Panc1 (cell line): ENCODE results near the gene TWIST2. TPM values are rescaled to one million over a fixed set of nuclear protein-coding genes. Genes with fewer than 3 reads are reported as not detected.

Experiments used
- ATAC-seq: fragments of 200-7000 bp; cut with Tn5 transposase; 2 replicates; pipeline ENCODE4 v1.9.1; 2020; ENCODE audit warnings: mild to moderate bottlenecking, moderate library complexity
- BruUV-seq: library from RNA; stranded (reverse); fragments of 400-500 nt; replicated peaks from 2 replicates; lab custom pipeline; 2021; lab: Mats Ljungman, UMichigan
- CTCF ChIA-PET: fragments of 300-600 bp; sonication (Branson Sonifier 250); formaldehyde crosslinking; loops from one replicate; lab custom pipeline; 2022; ENCODE audit warnings: antibody characterized with exemption; lab: Charles Lee
- POLR2A ChIA-PET: fragments of 300-600 bp; sonication (Branson Sonifier 250); formaldehyde crosslinking; loops from one replicate; lab custom pipeline; 2022; ENCODE audit warnings: antibody characterized with exemption; lab: Charles Lee
- DNase-seq: peaks from one replicate; pipeline ENCODE4 v3.0.0-alpha.2; 2010; ENCODE audit warnings: low read depth, low spot score
- H3K27ac ChIP-seq: 2 replicates; pipeline ENCODE4 v1.5.1; 2011; ENCODE audit warnings: mild to moderate bottlenecking, low read length, inconsistent platforms
- H3K27me3 ChIP-seq: fragments of 200-500 bp; sonication (Bioruptor generic); 2 replicates; pipeline ENCODE4 v1.6.0; 2014; ENCODE audit warnings: low read length, inconsistent platforms; ENCODE audit not compliant: control insufficient read depth, insufficient read depth
- H3K36me3 ChIP-seq: fragments of 200-500 bp; sonication (Bioruptor generic); 2 replicates; pipeline ENCODE4 v1.5.1; 2014; ENCODE audit warnings: inconsistent platforms, mild to moderate bottlenecking, low read length, moderate library complexity; ENCODE audit not compliant: control insufficient read depth, insufficient read depth
- H3K4me1 ChIP-seq: 2 replicates; pipeline ENCODE4 v1.5.1; 2011; ENCODE audit warnings: inconsistent platforms, mild to moderate bottlenecking, low read length, moderate library complexity; ENCODE audit not compliant: control insufficient read depth, insufficient read depth
- H3K4me3 ChIP-seq, 2 experiments: 2 replicates each; pipeline ENCODE4 v1.5.1; 2011 to 2012; ENCODE audit warnings: low read depth in 2 of 2, low read length in 2 of 2, mild to moderate bottlenecking in 2 of 2, inconsistent platforms in 1 of 2, moderate library complexity in 1 of 2
- H3K9me3 ChIP-seq: fragments of 200-500 bp; sonication (Bioruptor generic); 2 replicates; pipeline ENCODE4 v1.5.1; 2014; ENCODE audit warnings: low read depth, mild to moderate bottlenecking, inconsistent platforms, low read length, moderate library complexity; ENCODE audit not compliant: control insufficient read depth, insufficient read depth
- CTCF ChIP-seq: fragments of 450-650 bp; IDR thresholded peaks from 2 replicates; pipeline ENCODE4 v1.5.1; 2017; ENCODE audit warnings: mild to moderate bottlenecking
- POLR2AphosphoS5 ChIP-seq: IDR thresholded peaks from 2 replicates; pipeline ENCODE4 v1.6.1; 2012; ENCODE audit warnings: mild to moderate bottlenecking, low read depth, low read length, moderate library complexity
- REST ChIP-seq, 2 experiments: IDR thresholded peaks; 2 replicates each; pipeline ENCODE4 v1.6.1; 2011 to 2012; ENCODE audit warnings: low read depth in 2 of 2, control low read depth in 1 of 2, low read length in 1 of 2, mild to moderate bottlenecking in 1 of 2, moderate library complexity in 1 of 2; ENCODE audit not compliant: insufficient read depth in 1 of 2
- SIN3A ChIP-seq: IDR thresholded peaks from 2 replicates; pipeline ENCODE4 v1.6.1; 2012; ENCODE audit warnings: low read depth, mild to moderate bottlenecking, low read length, moderate library complexity, borderline replicate concordance; ENCODE audit not compliant: insufficient read depth
- TCF7L2 ChIP-seq: IDR thresholded peaks from 2 replicates; pipeline ENCODE4 v1.6.1; 2011; ENCODE audit warnings: mild to moderate bottlenecking, low read depth, low read length, inconsistent platforms
- in situ Hi-C: cut with HindIII; loops from 2 replicates; pipeline ENCODE4 v1.10.0; 2016; ENCODE audit warnings: low sequenced_read_pairs, low pct_unique_long_range_greater_than_20kb
- intact Hi-C: fragments of 100-400 bp; cut with micrococcal nuclease; formaldehyde crosslinking; loops from one replicate; pipeline ENCODE4 v1.10.0; 2022; ENCODE audit not compliant: unreplicated experiment
- total RNA-seq: library from RNA; stranded (reverse); gene quantifications from one replicate; pipeline ENCODE4 v1.2.1, GENCODE V29; 2021; ENCODE audit not compliant: unreplicated experiment

TWIST2 gene
- total RNA-seq, 1 experiment from 2014 or later = 4.2 TPM

GRCh38 chr2:238910751-238911351, 63.0 kb downstream of the TWIST2 start:
- ChIA-PET CTCF (no interaction called here), POLR2A (no interaction called here)
- Histone ChIP-seq H3K9me3 (no peaks in the 10 kb centered on the region), H3K4me1 (no peaks in the 10 kb centered on the region), H3K27me3 (no peaks in the 10 kb centered on the region), H3K4me3 (no peak overlapping the region), H3K27ac (no peak overlapping the region), H3K36me3 (no peaks in the 10 kb centered on the region)
- in situ Hi-C loops = no loop called here
- DNase-seq (no peak), ATAC-seq (no peak)
- TF ChIP-seq SIN3A (no peak), REST (IDR thresholded peaks at IDR 0.05; ENCODE audit: insufficient read depth in 1 of 2, low read depth in 2 of 2, low read length in 1 of 2) (no peak), TCF7L2 (no peak), CTCF (no peak), POLR2AphosphoS5 (no peak)
- intact Hi-C loops = no loop called here
- BruUV-seq = no TSS peak

- no peak overlapping the region for H3K27ac ChIP-seq
- no peaks in the 10 kb centered on the region for H3K27me3 ChIP-seq
- DNase-seq (no peak), ATAC-seq (no peak)
- TF ChIP-seq SIN3A (no peak), POLR2AphosphoS5 (no peak), REST (IDR thresholded peaks at IDR 0.05; ENCODE audit: insufficient read depth in 1 of 2, low read depth in 2 of 2, low read length in 1 of 2) (no peak), CTCF (no peak), TCF7L2 (no peak)
- CTCF ChIA-PET = no interaction called here
- BruUV-seq = no TSS peak
- no peak overlapping the region for H3K4me3 ChIP-seq
- in situ Hi-C loops (no loop called here), intact Hi-C loops (no loop called here)
- no peaks in the 10 kb centered on the region for H3K36me3 ChIP-seq
- no peaks in the 10 kb centered on the region for H3K9me3 ChIP-seq
- POLR2A ChIA-PET = no interaction called here
- no peaks in the 10 kb centered on the region for H3K4me1 ChIP-seq
These were observed 63.7 kb downstream of the TWIST2 start for GRCh38 chr2:238911376-238912227.
